Mucosa of gallbladder (tissue), 1 donor: Measurements from ENCODE around the gene RUFY2. TPM values are rescaled to one million over a fixed set of nuclear protein-coding genes. Genes with fewer than 3 reads are reported as not detected.
A peak's percentile ranks its signal among the peaks of the same experiment; 100 is the strongest.

ENCODE experiments used
- DNase-seq: peaks from one replicate; pipeline ENCODE4 v3.0.0-alpha.2; 2020; ENCODE audit warnings: low spot score
- total RNA-seq: library from RNA; stranded (reverse); gene quantifications from one replicate; pipeline ENCODE4 v1.2.1, GENCODE V29; 2021
- donor health status: DM: no; HTN: no; CAD: no.

RUFY2 gene, protein sequence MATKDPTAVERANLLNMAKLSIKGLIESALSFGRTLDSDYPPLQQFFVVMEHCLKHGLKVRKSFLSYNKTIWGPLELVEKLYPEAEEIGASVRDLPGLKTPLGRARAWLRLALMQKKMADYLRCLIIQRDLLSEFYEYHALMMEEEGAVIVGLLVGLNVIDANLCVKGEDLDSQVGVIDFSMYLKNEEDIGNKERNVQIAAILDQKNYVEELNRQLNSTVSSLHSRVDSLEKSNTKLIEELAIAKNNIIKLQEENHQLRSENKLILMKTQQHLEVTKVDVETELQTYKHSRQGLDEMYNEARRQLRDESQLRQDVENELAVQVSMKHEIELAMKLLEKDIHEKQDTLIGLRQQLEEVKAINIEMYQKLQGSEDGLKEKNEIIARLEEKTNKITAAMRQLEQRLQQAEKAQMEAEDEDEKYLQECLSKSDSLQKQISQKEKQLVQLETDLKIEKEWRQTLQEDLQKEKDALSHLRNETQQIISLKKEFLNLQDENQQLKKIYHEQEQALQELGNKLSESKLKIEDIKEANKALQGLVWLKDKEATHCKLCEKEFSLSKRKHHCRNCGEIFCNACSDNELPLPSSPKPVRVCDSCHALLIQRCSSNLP
- 25.0 TPM for total RNA-seq

DNA sequence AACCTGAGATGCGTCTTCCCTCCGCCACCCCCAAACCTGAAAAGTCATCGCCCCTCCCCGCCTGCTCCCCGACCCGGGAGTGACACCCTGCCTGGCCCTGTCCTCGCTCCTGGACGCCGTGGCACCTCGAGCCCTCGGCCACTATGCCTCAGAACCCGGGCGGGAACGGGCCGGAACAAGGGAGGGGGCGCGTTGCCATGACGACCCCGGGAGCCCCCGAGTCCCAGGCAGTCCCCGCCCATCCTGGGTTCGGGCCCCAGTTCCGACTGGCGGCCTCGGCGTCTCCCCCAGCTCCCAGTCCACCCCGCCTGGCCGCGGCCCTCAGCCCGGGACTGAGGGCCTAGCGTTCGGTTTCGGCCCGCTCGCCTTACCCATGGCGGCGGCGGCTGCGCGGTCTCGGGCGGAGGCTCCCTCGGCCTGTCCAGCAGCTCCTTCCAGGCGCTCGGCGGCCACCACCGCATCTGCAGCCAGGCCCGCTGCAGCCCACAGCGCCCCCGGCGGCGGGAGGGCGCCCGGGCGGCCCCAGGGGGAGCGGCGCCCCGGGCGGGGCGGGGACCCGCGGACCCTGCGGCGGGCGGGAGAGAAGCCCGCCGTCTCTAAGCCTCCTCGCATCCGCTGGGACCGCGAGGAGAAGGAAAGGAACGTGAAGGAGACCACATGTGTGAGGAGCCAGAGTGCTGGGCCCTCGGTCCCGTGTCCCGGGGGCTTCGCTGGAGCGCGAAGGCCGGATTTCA is at the start of gene RUFY2:
TSS of gene RUFY2 (minus strand) at position 463 of the 734 bp plus-strand sequence. CDS start at position 375, 88 bp downstream.
- DNase-seq, result peak; percentile 64

GRCh38 chr10:68449698-68450097 is 42.6 kb upstream of the RUFY2 start:
- DNase-seq, result peak; percentile 62

GRCh38 chr10:68446179-68446578 is 39.1 kb upstream of the RUFY2 start:
- DNase-seq, result peak; percentile 30

GRCh38 chr10:68442971-68443370 is 35.9 kb upstream of the RUFY2 start:
- DNase-seq, result no peak

GRCh38 chr10:68440898-68441297 is 33.8 kb upstream of the RUFY2 start:
- no peak for DNase-seq

DNA sequence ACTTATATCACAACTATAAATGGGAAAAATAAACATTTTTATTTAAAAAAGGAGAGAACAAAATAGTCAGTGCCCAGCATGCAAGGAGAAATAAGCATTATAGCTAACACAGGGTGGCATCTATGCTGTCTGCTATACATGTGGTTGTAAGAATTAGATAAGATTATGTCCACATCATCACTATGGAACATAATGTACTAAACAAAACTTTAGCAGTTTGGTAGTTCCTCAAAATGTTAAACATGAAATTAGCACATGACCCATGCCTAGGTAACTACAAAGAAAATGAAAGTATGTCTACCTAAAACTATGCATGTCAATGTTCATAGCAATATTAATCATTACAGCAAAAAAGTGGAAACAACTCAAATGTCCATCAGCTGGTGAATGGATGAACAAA is 28.7 kb upstream of the RUFY2 start:
- no peak for DNase-seq

- DNase-seq, result no peak
Measured at GRCh38 chr10:68434657-68435056, 27.6 kb upstream of the RUFY2 start.

DNA sequence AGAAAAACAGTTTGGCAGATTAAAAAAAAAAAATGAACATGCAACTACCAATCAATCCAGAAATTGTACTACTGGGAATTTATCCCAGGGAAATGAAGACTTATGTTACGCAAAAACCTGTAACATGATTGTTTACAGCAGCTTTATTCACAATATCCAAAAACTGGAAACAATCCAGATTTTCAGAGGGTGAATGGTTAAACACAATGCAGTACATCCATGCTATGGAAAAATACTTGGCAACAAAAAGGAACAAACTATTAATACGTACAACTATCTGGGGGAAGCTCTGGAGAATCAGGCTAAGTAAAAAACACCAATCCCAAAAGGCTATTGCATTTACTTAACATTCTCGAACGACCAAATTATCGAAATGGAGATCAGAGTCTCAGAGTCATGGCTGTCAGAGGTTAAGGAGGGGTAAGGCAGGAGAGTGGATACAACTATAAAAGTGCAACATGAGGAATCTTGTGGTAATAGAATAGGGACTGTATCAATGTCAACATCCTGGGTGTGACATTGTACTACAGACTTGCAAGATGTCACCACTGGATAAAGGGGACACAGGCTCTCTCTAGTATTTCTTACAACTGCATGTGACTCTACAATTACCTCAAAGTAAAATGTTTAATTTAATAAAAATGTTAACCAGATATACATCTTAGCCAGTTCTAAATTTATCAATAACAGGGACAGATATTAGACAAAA is 21.5 kb upstream of the RUFY2 start:
- no peak for DNase-seq

GRCh38 chr10:68424454-68425014 is 17.5 kb upstream of the RUFY2 start:
- no peak for DNase-seq

GRCh38 chr10:68423522-68423921 is 16.4 kb upstream of the RUFY2 start:
- no peak for DNase-seq

DNA sequence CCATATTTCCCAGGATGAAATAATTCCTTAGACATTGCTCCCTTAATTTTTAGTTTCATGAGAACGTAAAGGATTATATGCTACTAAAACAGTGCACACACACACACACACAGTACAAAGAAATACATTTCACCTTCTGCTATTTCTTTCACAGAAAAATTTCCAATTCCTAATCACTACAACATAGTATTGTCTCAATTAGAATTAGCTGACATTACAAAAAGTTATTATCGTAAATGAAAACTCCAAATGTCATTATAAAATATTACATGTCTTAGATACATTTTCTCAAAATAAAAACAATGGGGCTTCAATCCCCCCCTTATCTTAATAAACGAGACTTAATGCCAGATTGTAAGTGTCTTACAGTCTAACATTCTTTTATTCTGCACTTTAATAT is 12.3 kb upstream of the RUFY2 start:
- DNase-seq, result no peak

DNA sequence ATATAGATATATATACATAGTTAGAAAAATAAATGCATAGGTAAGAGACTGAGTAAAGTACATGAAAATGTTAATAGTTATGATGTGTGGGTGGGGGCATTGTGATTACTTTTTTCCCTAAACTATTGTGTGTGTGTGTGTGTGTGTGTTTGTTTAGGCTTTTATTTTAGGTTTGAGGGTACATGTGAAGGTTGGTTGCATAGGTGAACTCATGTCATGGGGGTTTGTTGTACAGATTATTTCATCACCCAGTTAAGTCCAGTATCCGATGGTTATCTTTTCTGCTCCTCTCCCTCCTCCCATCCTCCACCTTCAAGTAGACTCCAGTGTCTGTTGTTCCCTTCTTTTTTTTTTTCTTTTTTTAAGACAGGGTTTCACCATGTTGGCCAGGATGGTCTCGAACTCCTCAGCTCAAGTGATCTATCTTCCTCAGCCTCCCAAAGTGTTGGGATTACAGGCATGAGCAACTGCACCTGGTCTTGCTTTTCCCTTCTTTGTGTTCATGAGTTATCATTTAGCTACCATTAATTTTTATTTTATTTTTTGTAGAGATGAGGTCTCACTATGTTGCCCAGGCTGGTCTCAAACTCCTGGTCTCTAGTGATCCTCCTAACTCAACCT is 1.9 kb upstream of the RUFY2 start:
- no peak for DNase-seq

- DNase-seq, result peak; percentile 26
Measured at GRCh38 chr10:68406111-68406814, 814 bp downstream of the RUFY2 start.

- DNase-seq, result no peak
Measured at GRCh38 chr10:68403701-68404100, 3.4 kb downstream of the RUFY2 start.

GRCh38 chr10:68402276-68402675 is 4.8 kb downstream of the RUFY2 start:
- DNase-seq, result no peak

DNA sequence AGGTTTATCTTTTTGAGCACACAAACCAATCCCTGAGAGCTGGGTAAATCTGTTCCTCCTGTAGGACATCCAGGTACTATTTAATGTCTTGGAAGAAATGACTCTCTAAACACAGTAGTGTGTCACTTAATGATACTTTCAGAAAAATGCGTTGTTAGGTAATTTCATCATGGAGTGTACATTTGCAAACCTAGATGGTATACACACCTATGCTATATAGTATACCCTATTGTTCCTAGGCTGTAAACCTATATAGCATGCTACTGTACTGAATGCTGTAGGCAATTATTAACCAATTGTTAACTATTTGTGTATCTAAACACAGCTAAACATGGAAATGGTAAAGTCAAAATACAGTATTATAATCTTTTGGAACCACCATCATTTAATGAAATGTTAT is 10.1 kb downstream of the RUFY2 start:
- no peak for DNase-seq

GRCh38 chr10:68385740-68386139 is 21.3 kb downstream of the RUFY2 start:
- DNase-seq, result no peak

DNA sequence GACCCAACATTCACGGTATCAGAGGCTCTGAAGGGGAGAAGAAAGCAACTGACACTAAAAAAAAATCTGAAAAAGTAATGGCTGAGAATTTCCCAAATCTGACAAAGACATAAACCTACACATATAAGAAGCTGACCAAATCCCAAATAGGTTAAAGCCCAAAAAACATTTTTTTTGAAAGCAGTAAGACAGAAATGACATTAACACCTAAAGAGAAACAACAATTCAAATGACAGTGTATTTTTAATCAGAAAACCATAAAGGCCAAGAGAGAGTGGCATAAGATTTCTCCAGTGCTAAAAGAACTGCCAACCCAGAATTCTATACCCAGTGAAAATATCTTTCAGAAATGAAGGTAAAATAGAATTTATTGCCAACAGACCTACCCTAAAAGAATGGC is 35.5 kb downstream of the RUFY2 start:
- no peak for DNase-seq

GRCh38 chr10:68367121-68367520 is 40.0 kb downstream of the RUFY2 start:
- DNase-seq, result no peak

DNA sequence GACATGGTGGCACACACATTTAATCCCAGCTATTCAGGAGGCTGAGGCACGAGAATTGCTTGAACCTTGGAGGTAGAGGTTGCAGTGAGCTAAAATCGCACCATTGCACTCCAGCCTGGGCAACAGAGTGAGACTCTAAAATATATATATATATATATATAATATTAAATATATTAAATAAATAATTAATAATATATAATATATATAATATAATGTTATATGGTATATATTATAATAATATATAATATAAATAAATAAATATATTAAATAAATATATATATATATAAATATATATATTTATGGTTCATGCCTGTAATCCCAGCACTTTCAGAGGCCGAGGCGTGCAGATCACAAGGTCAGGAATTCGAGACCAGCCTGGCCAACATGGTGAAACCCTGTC is 40.5 kb downstream of the RUFY2 start:
- DNase-seq, result no peak

GRCh38 chr10:68365611-68366010 is 41.5 kb downstream of the RUFY2 start:
- DNase-seq, result no peak
